WERI-Rb-1 (cell line): ENCODE results near the gene TSPYL2.

Source experiments
- DNase-seq: peaks from one replicate; pipeline ENCODE4 v3.0.0-alpha.2; 2020
- H3K27ac ChIP-seq: fragments of 250-450 bp; sonication (Bioruptor Pico); 2 replicates; pipeline ENCODE4 v1.5.1; 2020; ENCODE audit warnings: mild to moderate bottlenecking, moderate library complexity
- H3K27me3 ChIP-seq: fragments of 250-450 bp; sonication (Bioruptor Pico); 2 replicates; pipeline ENCODE4 v1.5.1; 2021; ENCODE audit warnings: mild to moderate bottlenecking, low read depth, moderate library complexity; ENCODE audit not compliant: insufficient read depth, severe bottlenecking
- H3K36me3 ChIP-seq: fragments of 250-450 bp; sonication (Bioruptor Pico); 2 replicates; pipeline ENCODE4 v1.5.1; 2020; ENCODE audit warnings: mild to moderate bottlenecking, moderate library complexity
- H3K4me3 ChIP-seq: 2 replicates; pipeline ENCODE4 v1.5.1; 2011; ENCODE audit warnings: low read depth, mild to moderate bottlenecking, control low read depth, low read length
- H3K9me3 ChIP-seq: fragments of 250-450 bp; sonication (Bioruptor Pico); 2 replicates; pipeline ENCODE4 v1.5.1; 2021; ENCODE audit warnings: mild to moderate bottlenecking, moderate library complexity; ENCODE audit not compliant: severe bottlenecking
- TF ChIP-seq, protein P1 (sequence below): IDR thresholded peaks from 2 replicates; pipeline ENCODE4 v1.5.1; 2011; ENCODE audit warnings: low read depth, mild to moderate bottlenecking, control low read depth, inconsistent platforms, low read length

The TSPYL2 gene

DNA sequence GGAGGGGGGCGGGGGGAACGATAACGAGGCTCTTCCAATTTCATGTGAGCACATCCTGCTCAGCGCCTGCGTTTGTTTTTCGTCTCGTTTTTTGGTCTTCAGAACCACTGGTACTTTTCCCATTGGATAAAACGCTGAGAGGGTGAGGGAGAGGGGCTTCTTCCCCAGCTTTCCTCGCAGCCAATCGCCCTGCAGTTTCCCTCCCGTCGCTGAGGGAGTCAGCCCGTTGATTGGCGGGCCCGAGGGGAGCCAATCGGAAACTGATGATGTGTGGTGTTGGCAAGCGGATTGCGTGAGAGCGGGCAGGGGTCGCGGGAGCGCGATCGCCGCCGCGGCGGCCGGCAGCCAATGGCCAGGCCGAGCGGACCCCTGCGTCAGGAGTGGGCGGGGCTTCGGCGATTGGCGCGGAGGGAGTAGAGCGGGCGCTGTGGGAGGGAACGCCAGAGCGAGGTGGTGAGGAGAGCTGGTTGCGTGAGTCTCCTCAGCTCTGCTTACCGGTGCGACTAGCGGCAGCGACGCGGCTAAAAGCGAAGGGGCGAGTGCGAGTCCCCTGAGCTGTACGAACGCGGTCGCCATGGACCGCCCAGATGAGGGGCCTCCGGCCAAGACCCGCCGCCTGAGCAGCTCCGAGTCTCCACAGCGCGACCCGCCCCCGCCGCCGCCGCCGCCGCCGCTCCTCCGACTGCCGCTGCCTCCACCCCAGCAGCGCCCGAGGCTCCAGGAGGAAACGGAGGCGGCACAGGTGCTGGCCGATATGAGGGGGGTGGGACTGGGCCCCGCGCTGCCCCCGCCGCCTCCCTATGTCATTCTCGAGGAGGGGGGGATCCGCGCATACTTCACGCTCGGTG is at the start of gene TSPYL2:
Gene TSPYL2 (plus strand): TSS at position 443 of the 848 bp plus-strand sequence. CDS start 132 bp downstream, at position 575.
- H3K4me3 ChIP-seq, result peak within 1 kb of the TSS; percentile 66
- peak; percentile 92 for DNase-seq
- H3K9me3 ChIP-seq, result no peaks in the 10 kb centered on the region
- TF ChIP-seq, protein P1, sequence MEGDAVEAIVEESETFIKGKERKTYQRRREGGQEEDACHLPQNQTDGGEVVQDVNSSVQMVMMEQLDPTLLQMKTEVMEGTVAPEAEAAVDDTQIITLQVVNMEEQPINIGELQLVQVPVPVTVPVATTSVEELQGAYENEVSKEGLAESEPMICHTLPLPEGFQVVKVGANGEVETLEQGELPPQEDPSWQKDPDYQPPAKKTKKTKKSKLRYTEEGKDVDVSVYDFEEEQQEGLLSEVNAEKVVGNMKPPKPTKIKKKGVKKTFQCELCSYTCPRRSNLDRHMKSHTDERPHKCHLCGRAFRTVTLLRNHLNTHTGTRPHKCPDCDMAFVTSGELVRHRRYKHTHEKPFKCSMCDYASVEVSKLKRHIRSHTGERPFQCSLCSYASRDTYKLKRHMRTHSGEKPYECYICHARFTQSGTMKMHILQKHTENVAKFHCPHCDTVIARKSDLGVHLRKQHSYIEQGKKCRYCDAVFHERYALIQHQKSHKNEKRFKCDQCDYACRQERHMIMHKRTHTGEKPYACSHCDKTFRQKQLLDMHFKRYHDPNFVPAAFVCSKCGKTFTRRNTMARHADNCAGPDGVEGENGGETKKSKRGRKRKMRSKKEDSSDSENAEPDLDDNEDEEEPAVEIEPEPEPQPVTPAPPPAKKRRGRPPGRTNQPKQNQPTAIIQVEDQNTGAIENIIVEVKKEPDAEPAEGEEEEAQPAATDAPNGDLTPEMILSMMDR, result no peak
- peaks cover 9% of the 10 kb centered on the region for H3K27me3 ChIP-seq
- peaks cover 22% of the 10 kb centered on the region for H3K36me3 ChIP-seq
- peak within 1 kb of the TSS; percentile 80 for H3K27ac ChIP-seq

DNA sequence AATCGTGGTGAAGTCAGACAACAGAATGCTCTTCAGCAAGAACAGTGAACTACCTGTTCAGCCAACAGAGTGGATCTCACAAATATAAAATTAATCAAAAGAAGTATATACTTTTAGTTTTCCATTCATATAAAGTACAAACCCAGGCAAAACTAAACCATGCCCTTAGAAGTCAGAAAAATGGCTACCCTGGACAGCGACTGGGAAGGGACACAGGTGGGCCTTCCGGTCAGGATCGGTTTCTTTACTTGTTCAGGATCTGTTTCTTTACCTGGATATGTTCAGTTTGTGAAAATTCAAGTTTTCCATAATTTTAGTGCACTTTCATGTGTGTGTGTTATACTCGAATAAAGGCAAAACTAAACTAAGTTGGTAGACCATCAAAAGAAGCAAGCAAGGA is 46.0 kb upstream of the TSPYL2 start:
- peaks cover 41% of the 10 kb centered on the region for H3K27me3 ChIP-seq
- H3K4me3 ChIP-seq, result no peak overlapping the region
- H3K36me3 ChIP-seq, result no peaks in the 10 kb centered on the region
- DNase-seq, result no peak
- TF ChIP-seq, protein P1, result no peak
- no peaks in the 10 kb centered on the region for H3K9me3 ChIP-seq
- no peak overlapping the region for H3K27ac ChIP-seq

DNA sequence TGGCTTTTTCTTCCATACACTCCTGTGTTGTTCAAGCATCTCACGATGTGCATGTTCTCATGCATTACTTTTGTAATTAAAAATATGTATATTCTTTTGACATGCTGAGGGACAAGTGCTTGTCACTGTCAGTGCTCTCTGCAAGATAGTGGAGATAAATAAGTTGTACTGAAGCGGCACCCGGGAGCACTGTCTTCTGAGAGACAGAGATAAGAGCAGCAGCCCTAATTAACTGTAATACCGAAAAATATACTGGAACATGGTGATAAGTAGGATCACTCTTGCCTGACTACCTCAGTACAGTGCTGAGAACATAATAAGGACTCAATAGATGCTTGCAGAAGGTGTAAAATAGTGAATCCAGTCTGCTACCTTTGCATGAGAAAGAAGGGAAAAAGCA is 42.9 kb upstream of the TSPYL2 start:
- TF ChIP-seq, protein P1, result no peak

DNA sequence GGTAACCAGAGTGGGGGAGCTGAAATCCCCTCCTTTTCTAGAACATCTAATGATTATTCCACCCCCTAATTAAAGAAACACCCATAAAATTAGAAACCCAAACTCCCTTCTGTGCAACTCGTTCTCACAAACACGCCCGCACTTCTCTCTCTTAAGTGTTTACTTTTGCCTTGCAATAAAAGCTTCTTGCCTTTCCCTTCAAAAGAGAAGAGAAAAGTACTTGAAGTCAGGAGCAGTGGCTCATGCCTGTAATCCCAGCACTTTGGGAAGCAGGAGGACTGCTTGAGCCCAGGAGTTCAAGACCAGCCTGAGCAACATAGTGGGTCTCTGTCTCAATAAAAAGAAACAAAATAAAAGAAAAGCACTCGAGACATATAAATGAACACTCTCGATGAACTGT is 37.2 kb upstream of the TSPYL2 start:
- no peak overlapping the region for H3K4me3 ChIP-seq
- no peak for DNase-seq
- no peak overlapping the region for H3K27ac ChIP-seq
- peaks cover 26% of the 10 kb centered on the region for H3K27me3 ChIP-seq
- TF ChIP-seq, protein P1, result no peak
- no peaks in the 10 kb centered on the region for H3K36me3 ChIP-seq
- no peaks in the 10 kb centered on the region for H3K9me3 ChIP-seq

More for the DNA sequence above, 42.9 kb upstream of the TSPYL2 start:
- Histone ChIP-seq H3K9me3 (no peaks in the 10 kb centered on the region), H3K36me3 (no peaks in the 10 kb centered on the region), H3K4me3 (no peak overlapping the region), H3K27me3 (peaks cover 36% of the 10 kb centered on the region), H3K27ac (no peak overlapping the region)
- no peak for DNase-seq

DNA sequence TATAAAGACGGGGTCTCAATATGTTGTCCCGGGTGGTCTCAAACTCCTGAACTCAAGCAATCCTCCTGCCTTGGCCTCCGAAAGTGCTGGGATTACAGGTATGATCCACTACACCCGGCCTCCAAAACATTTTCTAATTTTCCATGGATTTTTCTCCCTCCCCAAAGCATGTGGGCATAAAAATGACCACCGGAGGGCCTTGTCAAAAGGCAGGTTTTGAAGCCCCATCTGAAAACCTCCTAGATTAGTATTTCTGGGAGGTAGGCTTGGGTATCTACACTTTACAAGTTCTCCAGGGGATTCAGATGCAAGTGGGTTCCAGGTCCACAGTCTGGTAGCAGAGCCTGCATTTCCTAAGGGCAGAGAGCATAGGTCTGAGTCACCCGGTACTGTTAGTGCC is 34.9 kb upstream of the TSPYL2 start:
- H3K27me3 ChIP-seq, result peaks cover 14% of the 10 kb centered on the region
- no peaks in the 10 kb centered on the region for H3K9me3 ChIP-seq
- no peak overlapping the region for H3K4me3 ChIP-seq
- no peaks in the 10 kb centered on the region for H3K36me3 ChIP-seq
- H3K27ac ChIP-seq, result peak overlapping the region; percentile 73; the same call in 1 of the 2 replicates
- no peak for DNase-seq
- TF ChIP-seq, protein P1, result peak; percentile 13; the same call in 1 of the 2 replicates
